ENCODE results near the gene ABRACL.

DNA sequence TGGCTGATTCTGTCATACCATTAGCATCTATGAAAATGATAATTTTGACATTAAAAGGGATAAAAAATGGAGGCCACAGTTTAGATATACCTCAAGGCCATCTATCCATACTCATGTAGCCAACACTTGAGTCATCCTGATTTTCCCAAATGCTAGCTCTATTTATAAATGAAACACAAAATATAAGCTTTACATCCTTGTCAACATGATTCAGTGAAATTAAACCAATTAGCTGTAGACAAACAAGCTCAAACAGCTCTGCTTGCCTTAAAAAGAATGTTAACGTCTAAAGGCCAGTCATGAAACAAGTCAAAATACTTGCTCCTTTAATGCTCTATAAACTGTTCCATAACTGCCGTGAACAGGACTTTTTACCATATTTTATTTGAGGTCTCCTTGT is 40.3 kb downstream of the ABRACL start:
- TF ChIP-seq, protein P1, sequence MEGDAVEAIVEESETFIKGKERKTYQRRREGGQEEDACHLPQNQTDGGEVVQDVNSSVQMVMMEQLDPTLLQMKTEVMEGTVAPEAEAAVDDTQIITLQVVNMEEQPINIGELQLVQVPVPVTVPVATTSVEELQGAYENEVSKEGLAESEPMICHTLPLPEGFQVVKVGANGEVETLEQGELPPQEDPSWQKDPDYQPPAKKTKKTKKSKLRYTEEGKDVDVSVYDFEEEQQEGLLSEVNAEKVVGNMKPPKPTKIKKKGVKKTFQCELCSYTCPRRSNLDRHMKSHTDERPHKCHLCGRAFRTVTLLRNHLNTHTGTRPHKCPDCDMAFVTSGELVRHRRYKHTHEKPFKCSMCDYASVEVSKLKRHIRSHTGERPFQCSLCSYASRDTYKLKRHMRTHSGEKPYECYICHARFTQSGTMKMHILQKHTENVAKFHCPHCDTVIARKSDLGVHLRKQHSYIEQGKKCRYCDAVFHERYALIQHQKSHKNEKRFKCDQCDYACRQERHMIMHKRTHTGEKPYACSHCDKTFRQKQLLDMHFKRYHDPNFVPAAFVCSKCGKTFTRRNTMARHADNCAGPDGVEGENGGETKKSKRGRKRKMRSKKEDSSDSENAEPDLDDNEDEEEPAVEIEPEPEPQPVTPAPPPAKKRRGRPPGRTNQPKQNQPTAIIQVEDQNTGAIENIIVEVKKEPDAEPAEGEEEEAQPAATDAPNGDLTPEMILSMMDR (conservative IDR thresholded peaks at IDR 0.05; ENCODE audit: low read length), result no peak
- TF ChIP-seq EZH2phosphoT487 (IDR thresholded peaks at IDR 0.05; ENCODE audit: borderline replicate concordance, low read depth, low read length), result no peak

Measured in OCI-LY7 (cell line).